Subcutaneous adipose tissue (tissue), 4 donors: ENCODE measurements around the gene ANGPTL5. TPM values are rescaled to one million over a fixed set of nuclear protein-coding genes. Genes with fewer than 3 reads are reported as not detected.

Experiments used
- total RNA-seq, 4 donors: library from RNA; depleted of rRNA; stranded (reverse); fragments of >200 nt; gene quantifications; one replicate each; pipeline ENCODE4 v1.1.0, GENCODE V29; 2016
- TF ChIP-seq, protein P1 (sequence below): fragments of 450-650 bp; IDR thresholded peaks from one replicate; pipeline ENCODE4 v1.5.1; 2016; ENCODE audit warnings: low read depth, mild to moderate bottlenecking, control low read depth, antibody characterized with exemption, moderate library complexity

Gene ANGPTL5
- total RNA-seq, 4 donors from 2014 or later: 1.5 to 9.2 (median 4.2) TPM

GRCh38 chr11:101866619-101867491 is 49.5 kb downstream of the ANGPTL5 start:
- TF ChIP-seq, protein P1, sequence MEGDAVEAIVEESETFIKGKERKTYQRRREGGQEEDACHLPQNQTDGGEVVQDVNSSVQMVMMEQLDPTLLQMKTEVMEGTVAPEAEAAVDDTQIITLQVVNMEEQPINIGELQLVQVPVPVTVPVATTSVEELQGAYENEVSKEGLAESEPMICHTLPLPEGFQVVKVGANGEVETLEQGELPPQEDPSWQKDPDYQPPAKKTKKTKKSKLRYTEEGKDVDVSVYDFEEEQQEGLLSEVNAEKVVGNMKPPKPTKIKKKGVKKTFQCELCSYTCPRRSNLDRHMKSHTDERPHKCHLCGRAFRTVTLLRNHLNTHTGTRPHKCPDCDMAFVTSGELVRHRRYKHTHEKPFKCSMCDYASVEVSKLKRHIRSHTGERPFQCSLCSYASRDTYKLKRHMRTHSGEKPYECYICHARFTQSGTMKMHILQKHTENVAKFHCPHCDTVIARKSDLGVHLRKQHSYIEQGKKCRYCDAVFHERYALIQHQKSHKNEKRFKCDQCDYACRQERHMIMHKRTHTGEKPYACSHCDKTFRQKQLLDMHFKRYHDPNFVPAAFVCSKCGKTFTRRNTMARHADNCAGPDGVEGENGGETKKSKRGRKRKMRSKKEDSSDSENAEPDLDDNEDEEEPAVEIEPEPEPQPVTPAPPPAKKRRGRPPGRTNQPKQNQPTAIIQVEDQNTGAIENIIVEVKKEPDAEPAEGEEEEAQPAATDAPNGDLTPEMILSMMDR: no peak

- TF ChIP-seq, protein P1: no peak
These were observed 52.2 kb downstream of the ANGPTL5 start for GRCh38 chr11:101864098-101864497.

- TF ChIP-seq, protein P1: no peak
These were observed 53.0 kb downstream of the ANGPTL5 start for GRCh38 chr11:101863361-101863760.

- TF ChIP-seq, protein P1: no peak
These were observed 53.7 kb downstream of the ANGPTL5 start for GRCh38 chr11:101862391-101863233.

DNA sequence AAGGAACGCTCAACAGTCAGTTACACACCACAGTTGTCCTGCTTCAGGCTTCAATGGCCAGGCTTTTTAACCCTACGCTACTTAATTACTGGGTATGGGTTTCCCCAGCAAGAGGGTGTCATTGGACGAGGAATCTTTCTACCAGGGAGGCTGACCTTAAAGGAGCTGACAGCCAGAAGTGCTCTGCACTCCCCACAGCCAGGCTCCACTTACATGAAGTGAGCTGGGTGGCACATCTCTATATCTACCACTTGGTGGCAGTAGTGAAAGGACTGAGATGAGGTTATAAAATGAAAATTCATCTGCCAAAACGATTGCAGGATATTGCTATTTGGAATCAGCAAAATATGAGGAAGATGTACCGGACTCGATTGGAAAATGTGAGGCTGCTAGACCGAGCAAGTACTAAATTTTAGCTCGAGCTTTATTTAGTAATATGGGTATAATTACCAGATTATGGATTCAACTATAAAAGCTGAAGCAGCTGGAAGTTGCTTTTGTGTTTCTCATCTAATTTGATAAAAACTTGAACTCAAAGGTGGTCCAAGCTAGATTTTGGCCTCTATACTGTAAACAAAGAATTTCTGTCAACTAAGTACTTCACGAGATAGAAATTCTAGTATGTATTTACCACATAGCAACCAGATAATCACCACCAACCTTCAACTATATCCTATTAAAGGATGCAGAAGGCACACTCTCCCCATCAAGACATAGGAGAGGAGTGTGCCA is 55.5 kb downstream of the ANGPTL5 start:
- TF ChIP-seq, protein P1: no peak

GRCh38 chr11:101848262-101848661 is 68.1 kb downstream of the ANGPTL5 start:
- TF ChIP-seq, protein P1: no peak

GRCh38 chr11:101844608-101845007 is 71.7 kb downstream of the ANGPTL5 start:
- TF ChIP-seq, protein P1: no peak
